GM12875 (cell line): ENCODE results near the gene PHIP.

Source experiments
- H3K4me3 ChIP-seq: one replicate; pipeline ENCODE4 v1.5.1; 2011; ENCODE audit warnings: low read depth, low read length, control low read depth
- TF ChIP-seq, protein P1 (sequence below): IDR thresholded peaks from 2 replicates; pipeline ENCODE4 v1.5.1; 2011; ENCODE audit warnings: low read depth, mild to moderate bottlenecking, control low read depth, inconsistent platforms, low read length, moderate library complexity, borderline replicate concordance; ENCODE audit not compliant: insufficient read depth

The PHIP gene

DNA sequence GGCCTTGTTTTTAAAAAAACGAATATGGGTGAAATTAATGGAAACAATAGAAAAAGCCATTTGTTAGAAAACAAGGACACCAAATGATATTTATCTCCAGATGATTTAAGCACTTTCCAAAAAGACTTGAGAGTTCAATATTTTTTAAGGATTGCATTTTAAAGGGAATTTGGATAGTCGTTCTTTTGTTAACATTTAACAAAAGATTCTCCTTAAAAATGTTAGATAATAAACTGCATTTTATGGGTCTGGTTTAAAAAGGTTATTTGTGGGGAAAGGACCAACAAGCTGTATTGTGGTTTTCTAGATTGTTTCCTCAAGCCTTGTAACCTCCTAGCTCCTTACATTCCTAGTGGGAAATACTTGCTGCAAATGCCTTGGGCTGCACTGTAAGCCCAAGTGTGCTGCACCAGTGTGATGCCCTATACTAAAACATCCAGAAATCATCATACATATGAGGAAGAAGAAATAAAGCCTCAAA lies 1.5 kb upstream of the PHIP start:
- no peak overlapping the region for H3K4me3 ChIP-seq
- TF ChIP-seq, protein P1, sequence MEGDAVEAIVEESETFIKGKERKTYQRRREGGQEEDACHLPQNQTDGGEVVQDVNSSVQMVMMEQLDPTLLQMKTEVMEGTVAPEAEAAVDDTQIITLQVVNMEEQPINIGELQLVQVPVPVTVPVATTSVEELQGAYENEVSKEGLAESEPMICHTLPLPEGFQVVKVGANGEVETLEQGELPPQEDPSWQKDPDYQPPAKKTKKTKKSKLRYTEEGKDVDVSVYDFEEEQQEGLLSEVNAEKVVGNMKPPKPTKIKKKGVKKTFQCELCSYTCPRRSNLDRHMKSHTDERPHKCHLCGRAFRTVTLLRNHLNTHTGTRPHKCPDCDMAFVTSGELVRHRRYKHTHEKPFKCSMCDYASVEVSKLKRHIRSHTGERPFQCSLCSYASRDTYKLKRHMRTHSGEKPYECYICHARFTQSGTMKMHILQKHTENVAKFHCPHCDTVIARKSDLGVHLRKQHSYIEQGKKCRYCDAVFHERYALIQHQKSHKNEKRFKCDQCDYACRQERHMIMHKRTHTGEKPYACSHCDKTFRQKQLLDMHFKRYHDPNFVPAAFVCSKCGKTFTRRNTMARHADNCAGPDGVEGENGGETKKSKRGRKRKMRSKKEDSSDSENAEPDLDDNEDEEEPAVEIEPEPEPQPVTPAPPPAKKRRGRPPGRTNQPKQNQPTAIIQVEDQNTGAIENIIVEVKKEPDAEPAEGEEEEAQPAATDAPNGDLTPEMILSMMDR, result no peak

DNA sequence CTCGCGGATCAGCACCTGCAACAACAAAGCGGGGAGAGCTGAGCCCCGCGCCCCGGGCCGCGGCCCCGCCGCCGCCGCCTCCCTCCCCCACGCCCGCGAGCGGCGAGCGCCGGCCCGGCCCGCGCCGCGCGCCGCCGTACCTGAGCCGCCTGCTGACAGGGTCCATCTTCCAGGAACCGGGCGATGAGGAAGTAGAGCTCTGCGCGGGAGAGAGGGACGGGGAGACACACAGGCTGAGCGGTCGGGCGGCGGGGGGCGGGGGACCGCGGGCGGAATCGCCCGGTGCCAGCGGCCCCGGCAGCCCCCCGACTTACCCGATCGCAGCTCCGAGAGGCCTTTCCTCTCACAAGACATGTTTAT lies 359 bp downstream of the PHIP start:
- H3K4me3 ChIP-seq, result peak overlapping the region; percentile 78
- TF ChIP-seq, protein P1, result no peak

DNA sequence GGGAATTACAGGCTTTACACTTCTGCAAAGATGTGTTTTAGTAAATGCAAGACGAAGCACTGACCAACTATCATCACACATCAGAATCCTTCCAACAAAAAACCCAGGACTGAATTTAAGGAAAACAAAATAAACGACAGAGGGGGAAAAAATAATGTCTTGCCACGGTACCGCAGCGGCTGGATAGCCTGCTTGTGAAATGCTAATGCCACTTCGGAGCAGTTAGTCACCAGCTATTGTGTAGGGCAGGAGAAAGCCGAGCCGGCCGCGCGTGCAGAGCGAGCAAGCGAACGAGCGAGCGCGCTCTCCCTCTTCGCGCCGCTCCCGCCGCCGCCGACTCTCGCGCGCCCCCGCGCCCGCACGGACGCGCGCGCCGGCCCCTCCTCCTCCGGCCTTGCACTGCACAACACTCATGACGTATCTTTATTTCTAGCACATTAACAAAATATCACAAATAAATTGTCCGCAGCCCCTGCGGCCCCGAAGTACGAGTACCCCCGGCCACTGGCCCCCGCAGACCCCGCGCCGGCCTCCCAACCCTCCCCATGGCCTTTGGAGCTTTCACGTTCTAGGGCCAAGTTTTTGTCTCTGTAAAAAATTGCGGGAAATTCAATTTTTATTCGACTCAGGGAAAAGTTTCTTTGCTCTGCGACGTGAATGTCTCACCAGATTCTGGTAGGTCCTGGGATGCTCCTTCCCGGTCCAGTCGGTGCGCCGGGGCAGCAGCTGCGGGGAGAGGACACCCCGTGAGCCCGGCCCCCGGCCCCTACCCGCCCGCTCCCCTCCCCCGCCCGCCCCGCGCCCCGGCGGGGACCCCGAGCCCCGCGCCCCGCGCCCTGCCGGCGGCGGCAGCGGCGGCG lies 1.0 kb downstream of the PHIP start:
- H3K4me3 ChIP-seq, result peak overlapping the region; percentile 78
- TF ChIP-seq, protein P1, result no peak

DNA sequence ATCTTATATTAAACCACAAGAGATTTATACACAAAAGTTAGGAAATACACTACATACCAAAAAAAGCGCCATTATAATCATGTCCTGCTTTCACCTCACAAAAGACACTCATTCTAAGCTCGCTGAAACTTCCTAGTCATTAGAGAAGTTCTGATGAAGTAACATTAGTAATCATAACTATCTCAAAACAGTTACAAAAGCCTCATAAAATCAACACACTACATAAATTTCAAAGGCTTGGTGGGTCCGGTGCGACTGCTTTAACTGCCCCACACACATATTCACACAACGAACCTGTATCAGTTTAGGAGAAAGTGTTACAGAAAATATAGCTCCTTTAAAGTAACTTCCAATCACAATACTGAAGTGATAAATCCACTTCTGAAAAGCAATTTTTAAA lies 1.9 kb downstream of the PHIP start:
- H3K4me3 ChIP-seq, result peak overlapping the region; percentile 36
- TF ChIP-seq, protein P1, result no peak

DNA sequence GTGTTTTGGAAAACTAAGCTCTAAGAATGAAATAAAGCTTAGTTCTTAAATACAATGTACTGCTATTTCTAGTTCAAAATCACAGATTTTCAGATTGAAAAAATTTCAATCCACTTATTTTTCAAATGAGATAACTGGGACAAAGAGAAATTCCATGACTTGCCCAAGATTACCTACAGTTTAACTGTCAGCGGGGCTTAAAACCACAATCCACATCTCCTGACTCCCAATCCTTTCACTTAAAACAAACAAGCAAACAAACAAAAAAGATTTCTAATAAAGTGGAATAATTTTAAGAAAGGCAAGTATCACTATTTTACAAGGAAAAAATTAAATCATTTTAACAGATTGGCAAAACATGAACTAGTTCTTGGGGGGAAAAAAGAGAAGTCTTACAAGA lies 4.2 kb downstream of the PHIP start:
- TF ChIP-seq, protein P1, result no peak
- H3K4me3 ChIP-seq, result no peak overlapping the region

DNA sequence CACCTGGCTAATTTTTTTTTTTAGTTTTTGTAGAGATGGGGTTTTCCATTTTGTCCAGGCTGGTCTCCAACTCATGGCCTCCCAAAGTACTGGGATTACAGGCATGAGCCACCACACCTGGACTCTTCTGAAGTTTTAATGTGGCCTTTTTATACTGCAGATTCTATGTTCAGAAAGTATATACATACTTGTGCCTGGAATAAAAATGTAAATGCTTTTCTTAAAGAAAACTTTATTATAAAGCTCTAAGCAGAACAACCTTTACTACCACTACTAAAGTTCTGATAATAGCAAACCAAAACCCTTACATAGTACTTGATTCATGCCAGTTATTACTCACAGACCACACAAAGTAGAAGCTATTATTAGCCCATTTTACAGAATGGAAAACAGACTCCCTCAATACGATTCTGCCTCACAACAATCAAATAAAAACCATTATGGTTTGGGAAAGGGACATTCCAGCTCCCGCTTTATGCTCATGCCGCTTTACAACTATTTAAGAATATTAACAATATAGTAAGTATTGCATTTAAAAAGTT lies 5.3 kb downstream of the PHIP start:
- no peak overlapping the region for H3K4me3 ChIP-seq
- TF ChIP-seq, protein P1, result no peak

DNA sequence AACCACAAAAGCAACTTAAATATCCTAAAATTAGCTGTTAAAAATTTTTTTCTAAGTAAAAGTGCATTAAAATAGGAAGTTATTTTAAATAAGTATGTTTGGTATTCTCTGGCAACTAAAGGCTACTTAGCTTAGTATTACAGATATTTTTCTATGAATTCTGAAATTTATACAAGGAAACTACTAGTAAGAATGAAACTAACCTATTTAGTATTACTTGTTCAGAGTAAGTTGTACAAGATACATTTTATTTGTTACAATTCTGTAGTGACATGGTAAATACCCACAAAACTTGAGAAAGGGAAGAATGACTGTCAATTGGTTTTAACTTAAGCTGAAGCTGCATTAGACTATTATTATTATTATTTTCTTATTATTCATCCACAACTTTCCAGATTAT lies 6.5 kb downstream of the PHIP start:
- H3K4me3 ChIP-seq, result no peak overlapping the region
- TF ChIP-seq, protein P1, result no peak
